Iris pigment epithelial cell (primary cell): Measurements from ENCODE around the gene PTCD1.

Experiments used
- DNase-seq: peaks from one replicate; pipeline ENCODE4 v3.0.0-alpha.2; 2011; ENCODE audit warnings: low read depth

Gene PTCD1

GRCh38 chr7:99369767-99370391 is 68.7 kb downstream of the PTCD1 start:
- DNase-seq = no peak

GRCh38 chr7:99368750-99369389 is 69.7 kb downstream of the PTCD1 start:
- no peak for DNase-seq
